Coronary artery (tissue), 2 donors: ENCODE measurements around the gene MEIS1.

ENCODE experiments used
- DNase-seq: peaks from one replicate; pipeline ENCODE4 v3.0.0-alpha.2; 2017; ENCODE audit warnings: low spot score
- H3K27ac ChIP-seq, 2 donors: fragments of 200-600 bp; sonication (generic); one replicate each; pipeline ENCODE4 v1.5.1; 2016 to 2019
- H3K4me3 ChIP-seq: fragments of 200-600 bp; sonication (generic); 2 replicates; pipeline ENCODE4 v1.5.1; 2016; ENCODE audit warnings: mild to moderate bottlenecking, moderate library complexity
- CTCF ChIP-seq: fragments of 200-600 bp; sonication (generic); IDR thresholded peaks from one replicate; pipeline ENCODE4 v1.5.1; 2019; ENCODE audit warnings: antibody characterized with exemption

The MEIS1 gene

GRCh38 chr2:66555091-66555490 lies 120.2 kb downstream of the MEIS1 start:
- no peak for DNase-seq
- Histone ChIP-seq H3K4me3 (peak overlapping the region; percentile 68), H3K27ac (peak overlapping the region; percentile 22 to 82)
- TF ChIP-seq CTCF = no peak

GRCh38 chr2:66555501-66556324 lies 120.8 kb downstream of the MEIS1 start:
- H3K4me3 ChIP-seq = peak overlapping the region; percentile 68
- no peak for TF ChIP-seq CTCF
- peak overlapping the region; percentile 22 to 82 for H3K27ac ChIP-seq
- DNase-seq = no peak

- H3K27ac ChIP-seq = no peak overlapping the region
- DNase-seq = no peak
- no peak overlapping the region for H3K4me3 ChIP-seq
- TF ChIP-seq CTCF = no peak
Observed at GRCh38 chr2:66559672-66560071, 124.7 kb downstream of the MEIS1 start.

- TF ChIP-seq CTCF = no peak
- no peak for DNase-seq
- no peak overlapping the region for H3K27ac ChIP-seq
- no peak overlapping the region for H3K4me3 ChIP-seq
Observed at GRCh38 chr2:66560683-66561082, 125.8 kb downstream of the MEIS1 start.

GRCh38 chr2:66561645-66562303 lies 126.8 kb downstream of the MEIS1 start:
- DNase-seq = no peak
- Histone ChIP-seq H3K27ac (no peak overlapping the region), H3K4me3 (no peak overlapping the region)
- TF ChIP-seq CTCF = no peak

GRCh38 chr2:66562304-66562685 lies 127.4 kb downstream of the MEIS1 start:
- Histone ChIP-seq H3K4me3 (no peak overlapping the region), H3K27ac (no peak overlapping the region)
- no peak for DNase-seq
- TF ChIP-seq CTCF = no peak

GRCh38 chr2:66563473-66563872 lies 128.5 kb downstream of the MEIS1 start:
- TF ChIP-seq CTCF = no peak
- no peak overlapping the region for H3K4me3 ChIP-seq
- no peak for DNase-seq
- H3K27ac ChIP-seq = no peak overlapping the region
